Left kidney (tissue), 2 donors: ENCODE results near the gene PRR20G. TPM values are rescaled to one million over a fixed set of nuclear protein-coding genes. Genes with fewer than 3 reads are reported as not detected.
"Not testable (repeated sequence)": the region's sequence is repeated elsewhere in the genome, so short reads cannot be mapped to it uniquely, and the experiment has no call there.

Experiments
- DNase-seq: peaks from one replicate; pipeline ENCODE4 v3.0.0-alpha.2; 2013
- polyA plus RNA-seq: library from polyadenylated mRNA; unstranded; fragments of 120-200 nt; gene quantifications from one replicate; pipeline ENCODE4 v1.2.1, GENCODE V29; 2013; ENCODE audit not compliant: insufficient read length

Gene PRR20G
- polyA plus RNA-seq, 1 donor: not detected

- DNase-seq: no peak
These were observed 11.4 kb upstream of the PRR20G start for GRCh38 chr3:127299276-127299675.

GRCh38 chr3:127296959-127297358 is 9.1 kb upstream of the PRR20G start:
- DNase-seq: no peak

- DNase-seq: no peak
These were observed 8.3 kb upstream of the PRR20G start for GRCh38 chr3:127296166-127296565.

- not testable (repeated sequence) for DNase-seq
These were observed 5.8 kb upstream of the PRR20G start for GRCh38 chr3:127293650-127294049.

GRCh38 chr3:127291611-127292010 is 3.8 kb upstream of the PRR20G start:
- DNase-seq: no peak

GRCh38 chr3:127291114-127291513 is 3.3 kb upstream of the PRR20G start:
- no peak for DNase-seq

GRCh38 chr3:127289706-127290575 is 2.1 kb upstream of the PRR20G start:
- no peak for DNase-seq

GRCh38 chr3:127288921-127289705 is 1.3 kb upstream of the PRR20G start:
- no peak for DNase-seq

- no peak for DNase-seq
These were observed 497 bp upstream of the PRR20G start for GRCh38 chr3:127288343-127288742.

GRCh38 chr3:127286571-127287140 is 1.2 kb downstream of the PRR20G start:
- DNase-seq: no peak

GRCh38 chr3:127284258-127284657 is 3.6 kb downstream of the PRR20G start:
- no peak for DNase-seq

GRCh38 chr3:127277561-127277960 is 10.3 kb downstream of the PRR20G start:
- DNase-seq: no peak

- no peak for DNase-seq
These were observed 10.9 kb downstream of the PRR20G start for GRCh38 chr3:127276995-127277394.

GRCh38 chr3:127276396-127276795 is 11.4 kb downstream of the PRR20G start:
- no peak for DNase-seq

- DNase-seq: no peak
These were observed 12.5 kb downstream of the PRR20G start for GRCh38 chr3:127275287-127275781.

GRCh38 chr3:127274200-127274760 is 13.6 kb downstream of the PRR20G start:
- no peak for DNase-seq

GRCh38 chr3:127273206-127273605 is 14.6 kb downstream of the PRR20G start:
- no peak for DNase-seq

- DNase-seq: no peak
These were observed 21.7 kb downstream of the PRR20G start for GRCh38 chr3:127266186-127266585.

GRCh38 chr3:127265581-127265981 is 22.3 kb downstream of the PRR20G start:
- no peak for DNase-seq

- no peak for DNase-seq
These were observed 22.9 kb downstream of the PRR20G start for GRCh38 chr3:127264794-127265514.

- no peak for DNase-seq
These were observed 23.6 kb downstream of the PRR20G start for GRCh38 chr3:127264292-127264691.
